ENCODE data around the gene ATN1.

- TF ChIP-seq CTCF (conservative IDR thresholded peaks at IDR 0.05; ENCODE audit: low read length) = no peak
- TF ChIP-seq EZH2phosphoT487 (IDR thresholded peaks at IDR 0.05; ENCODE audit: borderline replicate concordance, low read depth, low read length) = no peak
Measured at GRCh38 chr12:6964605-6965025, 36.9 kb downstream of the ATN1 start.

Data from OCI-LY7 (cell line).